K562 (cell line): ENCODE data around the gene EIF3I.

Experiments
- CTCF ChIP-seq, 3 experiments: IDR thresholded peaks in 2 of 3; conservative IDR thresholded peaks in 1 of 3; 2 replicates each; pipeline ENCODE4 v1.5.1; 2011 to 2012; ENCODE audit warnings: low read length in 3 of 3, mild to moderate bottlenecking in 3 of 3, control low read depth in 2 of 3, improper control_type of control experiment in 1 of 3, inconsistent platforms in 1 of 3, low read depth in 1 of 3, mixed read lengths in 1 of 3, moderate library complexity in 1 of 3; ENCODE audit not compliant: insufficient read depth in 2 of 3
- FOXP1 ChIP-seq: sonication (generic); formaldehyde crosslinking; IDR thresholded peaks from 2 replicates; pipeline ENCODE4 v1.8.0; 2022; ENCODE audit warnings: mild to moderate bottlenecking, missing genetic modification reagents
- GTF2F1 ChIP-seq: IDR thresholded peaks from 2 replicates; pipeline ENCODE4 v1.6.1; 2011; ENCODE audit warnings: low read depth, low read length, improper control_type of control experiment
- MAFF ChIP-seq: IDR thresholded peaks from 2 replicates; pipeline ENCODE4 v1.6.1; 2012; ENCODE audit warnings: low read length, improper control_type of control experiment
- MAX ChIP-seq: sonication (generic); formaldehyde crosslinking; IDR thresholded peaks from 2 replicates; pipeline ENCODE4 v1.9.0; 2022; ENCODE audit warnings: mild to moderate bottlenecking, missing genetic modification reagents
- SREBF1 ChIP-seq: fragments of 150-350 bp; IDR thresholded peaks from 2 replicates; pipeline ENCODE4 v1.6.1; 2014; ENCODE audit warnings: antibody characterized with exemption, low read depth, low read length, borderline replicate concordance
- ZFX ChIP-seq: sonication (generic); formaldehyde crosslinking; IDR thresholded peaks from 2 replicates; pipeline ENCODE4 v1.8.0; 2022; ENCODE audit warnings: mild to moderate bottlenecking, missing genetic modification reagents, moderate library complexity
- ZNF232 ChIP-seq: sonication (generic); formaldehyde crosslinking; IDR thresholded peaks from 2 replicates; pipeline ENCODE4 v1.8.0; 2022; ENCODE audit warnings: mild to moderate bottlenecking, missing genetic modification reagents

GRCh38 chr1:32274646-32275340, 52.6 kb downstream of the EIF3I start:
- TF ChIP-seq CTCF (IDR thresholded peaks at IDR 0.05 in 2 of 3, conservative IDR thresholded peaks at IDR 0.05 in 1 of 3; ENCODE audit: insufficient read depth in 2 of 3, low read depth in 1 of 3, low read length in 3 of 3), result no peak
- no peak for TF ChIP-seq FOXP1 (CRISPR knock-in tag)
- TF ChIP-seq GTF2F1, result no peak
- TF ChIP-seq SREBF1, result no peak
- TF ChIP-seq MAFF, result no peak
- no peak for TF ChIP-seq ZNF232 (CRISPR knock-in tag)
- no peak for TF ChIP-seq MAX (CRISPR knock-in tag)
- TF ChIP-seq ZFX, result no peak
